HUES48 (cell line): ENCODE measurements around the gene TRIM54.
"Not testable (repeated sequence)": the region's sequence is repeated elsewhere in the genome, so short reads cannot be mapped to it uniquely, and the experiment has no call there.

Experiments used
- H3K27ac ChIP-seq: one replicate; pipeline ENCODE4 v1.7.0; 2013; ENCODE audit warnings: low read depth, low read length, inconsistent platforms
- H3K27me3 ChIP-seq: 2 replicates; pipeline ENCODE4 v1.6.1; 2013; ENCODE audit warnings: mild to moderate bottlenecking, low read length; ENCODE audit not compliant: control insufficient read depth, insufficient read depth
- H3K36me3 ChIP-seq: 2 replicates; pipeline ENCODE4 v1.6.1; 2013; ENCODE audit warnings: low read length; ENCODE audit not compliant: control insufficient read depth, insufficient read depth
- H3K4me1 ChIP-seq: 2 replicates; pipeline ENCODE4 v1.6.1; 2013; ENCODE audit warnings: mild to moderate bottlenecking, low read length; ENCODE audit not compliant: control insufficient read depth, insufficient read depth
- H3K4me3 ChIP-seq: 2 replicates; pipeline ENCODE4 v1.5.1; 2013; ENCODE audit warnings: mild to moderate bottlenecking, low read depth, low read length
- H3K9ac ChIP-seq: 2 replicates; pipeline ENCODE4 v1.6.1; 2013; ENCODE audit warnings: mild to moderate bottlenecking, low read depth, low read length, moderate library complexity
- H3K9me3 ChIP-seq: 2 replicates; pipeline ENCODE4 v1.6.1; 2013; ENCODE audit warnings: low read length; ENCODE audit not compliant: control insufficient read depth, insufficient read depth

TRIM54 gene

GRCh38 chr2:27315122-27315521 lies 32.9 kb downstream of the TRIM54 start:
- Histone ChIP-seq H3K4me1 (no peaks in the 10 kb centered on the region), H3K9ac (no peak overlapping the region), H3K9me3 (no peaks in the 10 kb centered on the region), H3K27ac (no peak overlapping the region), H3K4me3 (no peak overlapping the region), H3K27me3 (no peaks in the 10 kb centered on the region), H3K36me3 (no peaks in the 10 kb centered on the region)

GRCh38 chr2:27316655-27317412 lies 34.6 kb downstream of the TRIM54 start:
- Histone ChIP-seq H3K27ac (no peak overlapping the region), H3K9me3 (no peaks in the 10 kb centered on the region), H3K4me3 (no peak overlapping the region), H3K9ac (no peak overlapping the region), H3K4me1 (no peaks in the 10 kb centered on the region), H3K27me3 (no peaks in the 10 kb centered on the region), H3K36me3 (no peaks in the 10 kb centered on the region)

GRCh38 chr2:27319839-27320238 lies 37.6 kb downstream of the TRIM54 start:
- not testable (repeated sequence) for H3K36me3 ChIP-seq, H3K9ac ChIP-seq, H3K9me3 ChIP-seq, H3K4me3 ChIP-seq, H3K27ac ChIP-seq, H3K27me3 ChIP-seq, H3K4me1 ChIP-seq

GRCh38 chr2:27320958-27321543 lies 38.8 kb downstream of the TRIM54 start:
- Histone ChIP-seq H3K9me3 (no peaks in the 10 kb centered on the region), H3K4me1 (peaks cover 7% of the 10 kb centered on the region; the same call in 1 of the 2 replicates), H3K27me3 (no peaks in the 10 kb centered on the region), H3K4me3 (no peak overlapping the region), H3K36me3 (peaks cover 8% of the 10 kb centered on the region), H3K9ac (no peak overlapping the region), H3K27ac (peak overlapping the region; percentile 52)

GRCh38 chr2:27322301-27322765 lies 40.1 kb downstream of the TRIM54 start:
- peaks cover 7% of the 10 kb centered on the region; the same call in 1 of the 2 replicates for H3K4me1 ChIP-seq
- no peaks in the 10 kb centered on the region for H3K27me3 ChIP-seq
- peaks cover 20% of the 10 kb centered on the region for H3K36me3 ChIP-seq
- no peaks in the 10 kb centered on the region for H3K9me3 ChIP-seq
- peak overlapping the region; percentile 90 for H3K27ac ChIP-seq
- H3K4me3 ChIP-seq: peak overlapping the region; percentile 87
- H3K9ac ChIP-seq: peak overlapping the region; percentile 92

GRCh38 chr2:27322766-27323595 lies 40.8 kb downstream of the TRIM54 start, which contains the start of gene MPV17:
MPV17 (minus strand) TSS chr2:27323097; CDS start chr2:27322517, 580 bp downstream.
- Histone ChIP-seq H3K9ac (peak within 1 kb of the TSS; percentile 92), H3K36me3 (peaks cover 24% of the 10 kb centered on the region), H3K27me3 (no peaks in the 10 kb centered on the region), H3K4me3 (peak within 1 kb of the TSS; percentile 87), H3K4me1 (peaks cover 7% of the 10 kb centered on the region; the same call in 1 of the 2 replicates), H3K9me3 (no peaks in the 10 kb centered on the region), H3K27ac (peak within 1 kb of the TSS; percentile 90)

- Histone ChIP-seq H3K9me3 (no peaks in the 10 kb centered on the region), H3K4me3 (peak overlapping the region; percentile 87), H3K27ac (peak overlapping the region; percentile 90), H3K4me1 (peaks cover 7% of the 10 kb centered on the region; the same call in 1 of the 2 replicates), H3K36me3 (peaks cover 31% of the 10 kb centered on the region), H3K9ac (peak overlapping the region; percentile 92), H3K27me3 (no peaks in the 10 kb centered on the region)
Measured at GRCh38 chr2:27323596-27324285, 41.5 kb downstream of the TRIM54 start.

GRCh38 chr2:27324720-27325119 lies 42.5 kb downstream of the TRIM54 start:
- Histone ChIP-seq H3K4me3 (no peak overlapping the region), H3K9ac (no peak overlapping the region), H3K27ac (no peak overlapping the region), H3K9me3 (no peaks in the 10 kb centered on the region), H3K36me3 (peaks cover 41% of the 10 kb centered on the region), H3K27me3 (no peaks in the 10 kb centered on the region), H3K4me1 (peaks cover 7% of the 10 kb centered on the region; the same call in 1 of the 2 replicates)

- no peaks in the 10 kb centered on the region for H3K27me3 ChIP-seq
- H3K4me1 ChIP-seq: no peaks in the 10 kb centered on the region
- peaks cover 92% of the 10 kb centered on the region for H3K36me3 ChIP-seq
- no peak overlapping the region for H3K27ac ChIP-seq
- no peak overlapping the region for H3K9ac ChIP-seq
- H3K9me3 ChIP-seq: no peaks in the 10 kb centered on the region
- H3K4me3 ChIP-seq: no peak overlapping the region
Measured at GRCh38 chr2:27335311-27335710, 53.1 kb downstream of the TRIM54 start.

GRCh38 chr2:27336173-27336572 lies 53.9 kb downstream of the TRIM54 start:
- Histone ChIP-seq H3K9me3 (no peaks in the 10 kb centered on the region), H3K4me3 (no peak overlapping the region), H3K9ac (no peak overlapping the region), H3K27me3 (no peaks in the 10 kb centered on the region), H3K36me3 (peaks cover 91% of the 10 kb centered on the region), H3K4me1 (no peaks in the 10 kb centered on the region), H3K27ac (no peak overlapping the region)
